ENCODE measurements around the gene SLC22A14. TPM values are rescaled to one million over a fixed set of nuclear protein-coding genes. Genes with fewer than 3 reads are reported as not detected.
A peak's percentile ranks its signal among the peaks of the same experiment; 100 is the strongest.

The SLC22A14 gene
- total and polyA plus RNA-seq, 9 of the 15 experiments (the other 6 are each of a cell fraction or from before 2014, with no cell fraction given), result 0.03 to 0.07 TPM; not detected in 7

DNA sequence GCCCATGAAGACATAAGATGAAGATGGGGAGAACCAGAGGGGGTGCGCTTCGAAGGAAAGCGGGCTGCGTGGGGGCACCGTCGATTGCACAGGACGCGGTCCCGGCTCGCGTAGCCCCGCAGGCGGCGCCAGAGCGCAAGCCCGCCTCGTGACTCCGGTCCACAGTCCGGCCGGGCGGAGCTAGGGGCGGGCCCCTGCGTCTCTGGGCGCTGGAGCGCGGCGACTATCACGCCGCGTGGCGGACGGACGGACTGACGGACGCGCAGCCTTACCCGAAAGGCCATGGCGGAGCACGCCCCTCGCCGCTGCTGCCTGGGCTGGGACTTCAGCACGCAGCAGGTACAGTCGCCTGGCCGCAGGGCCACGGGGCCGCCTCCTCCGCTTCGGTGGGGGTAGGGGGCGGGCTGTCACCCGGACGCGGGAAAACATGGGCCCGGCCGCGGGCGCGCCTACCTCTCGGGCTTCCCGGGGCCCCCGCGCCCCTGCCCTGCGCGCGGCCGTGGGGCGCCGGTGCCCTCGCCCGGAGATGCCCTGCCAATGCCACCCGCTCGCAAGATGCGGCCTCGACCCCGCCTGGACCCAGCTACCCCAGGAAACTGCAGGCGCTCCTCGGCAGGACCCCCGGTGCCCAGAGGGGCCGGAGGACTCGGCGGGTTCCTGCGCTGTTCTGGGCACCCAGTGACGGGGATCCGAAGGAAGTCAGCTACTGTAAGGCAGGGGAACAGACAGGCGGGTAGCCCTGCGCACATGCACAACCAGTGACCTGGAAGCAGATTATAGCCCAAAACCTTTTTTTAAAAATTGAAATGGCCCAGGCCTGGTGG, 64.7 kb downstream of the SLC22A14 start, which contains the start of gene XYLB (continued):
- TF ChIP-seq MAX (CRISPR knock-in tag; IDR thresholded peaks at IDR 0.05) (peak; percentile 99), CHD2 (IDR thresholded peaks at IDR 0.05; ENCODE audit: low read depth, low read length) (no peak), SRF (CRISPR knock-in tag; IDR thresholded peaks at IDR 0.05) (no peak), BRCA1 (IDR thresholded peaks at IDR 0.05) (no peak), BRCA1 (CRISPR knock-in tag; IDR thresholded peaks at IDR 0.05) (no peak), ZNF395 (CRISPR knock-in tag; IDR thresholded peaks at IDR 0.05) (peak; percentile 69), ZNF3 (CRISPR knock-in tag; IDR thresholded peaks at IDR 0.05) (no peak), SP1 (CRISPR knock-in tag; IDR thresholded peaks at IDR 0.05) (peak; percentile 96), ZNF77 (CRISPR knock-in tag; IDR thresholded peaks at IDR 0.05) (no peak), MLLT1 (IDR thresholded peaks at IDR 0.05) (no peak), ZNF398 (CRISPR knock-in tag; IDR thresholded peaks at IDR 0.05) (no peak), CEBPB (tag; IDR thresholded peaks at IDR 0.05) (peak; percentile 58; the same call in 1 of the 2 replicates), ELF2 (CRISPR knock-in tag; IDR thresholded peaks at IDR 0.05) (no peak), HCFC1 (IDR thresholded peaks at IDR 0.05; ENCODE audit: low read depth, low read length) (peak; percentile 63; the same call in 1 of the 2 replicates)
- TF ChIP-seq, protein P1, sequence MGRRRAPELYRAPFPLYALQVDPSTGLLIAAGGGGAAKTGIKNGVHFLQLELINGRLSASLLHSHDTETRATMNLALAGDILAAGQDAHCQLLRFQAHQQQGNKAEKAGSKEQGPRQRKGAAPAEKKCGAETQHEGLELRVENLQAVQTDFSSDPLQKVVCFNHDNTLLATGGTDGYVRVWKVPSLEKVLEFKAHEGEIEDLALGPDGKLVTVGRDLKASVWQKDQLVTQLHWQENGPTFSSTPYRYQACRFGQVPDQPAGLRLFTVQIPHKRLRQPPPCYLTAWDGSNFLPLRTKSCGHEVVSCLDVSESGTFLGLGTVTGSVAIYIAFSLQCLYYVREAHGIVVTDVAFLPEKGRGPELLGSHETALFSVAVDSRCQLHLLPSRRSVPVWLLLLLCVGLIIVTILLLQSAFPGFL (CRISPR knock-in tag; IDR thresholded peaks at IDR 0.05), result peak; percentile 92; the same call in 1 of the 2 replicates
- TF ChIP-seq, protein P2, sequence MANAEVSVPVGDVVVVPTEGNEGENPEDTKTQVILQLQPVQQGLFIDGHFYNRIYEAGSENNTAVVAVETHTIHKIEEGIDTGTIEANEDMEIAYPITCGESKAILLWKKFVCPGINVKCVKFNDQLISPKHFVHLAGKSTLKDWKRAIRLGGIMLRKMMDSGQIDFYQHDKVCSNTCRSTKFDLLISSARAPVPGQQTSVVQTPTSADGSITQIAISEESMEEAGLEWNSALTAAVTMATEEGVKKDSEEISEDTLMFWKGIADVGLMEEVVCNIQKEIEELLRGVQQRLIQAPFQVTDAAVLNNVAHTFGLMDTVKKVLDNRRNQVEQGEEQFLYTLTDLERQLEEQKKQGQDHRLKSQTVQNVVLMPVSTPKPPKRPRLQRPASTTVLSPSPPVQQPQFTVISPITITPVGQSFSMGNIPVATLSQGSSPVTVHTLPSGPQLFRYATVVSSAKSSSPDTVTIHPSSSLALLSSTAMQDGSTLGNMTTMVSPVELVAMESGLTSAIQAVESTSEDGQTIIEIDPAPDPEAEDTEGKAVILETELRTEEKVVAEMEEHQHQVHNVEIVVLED (CRISPR knock-in tag; IDR thresholded peaks at IDR 0.05), result peak; percentile 95

Measured in K562 (cell line).